WI38 (cell line): ENCODE data around the gene NUTM1.
A peak's percentile ranks its signal among the peaks of the same experiment; 100 is the strongest.

Experiments
- H3K4me3 ChIP-seq: 2 replicates; pipeline ENCODE4 v1.5.1; 2011; ENCODE audit warnings: low read depth, mild to moderate bottlenecking, control low read depth, low read length
- CTCF ChIP-seq: IDR thresholded peaks from 2 replicates; pipeline ENCODE4 v1.5.1; 2012; ENCODE audit warnings: low read depth, mild to moderate bottlenecking, control low read depth, low read length

Gene NUTM1

DNA sequence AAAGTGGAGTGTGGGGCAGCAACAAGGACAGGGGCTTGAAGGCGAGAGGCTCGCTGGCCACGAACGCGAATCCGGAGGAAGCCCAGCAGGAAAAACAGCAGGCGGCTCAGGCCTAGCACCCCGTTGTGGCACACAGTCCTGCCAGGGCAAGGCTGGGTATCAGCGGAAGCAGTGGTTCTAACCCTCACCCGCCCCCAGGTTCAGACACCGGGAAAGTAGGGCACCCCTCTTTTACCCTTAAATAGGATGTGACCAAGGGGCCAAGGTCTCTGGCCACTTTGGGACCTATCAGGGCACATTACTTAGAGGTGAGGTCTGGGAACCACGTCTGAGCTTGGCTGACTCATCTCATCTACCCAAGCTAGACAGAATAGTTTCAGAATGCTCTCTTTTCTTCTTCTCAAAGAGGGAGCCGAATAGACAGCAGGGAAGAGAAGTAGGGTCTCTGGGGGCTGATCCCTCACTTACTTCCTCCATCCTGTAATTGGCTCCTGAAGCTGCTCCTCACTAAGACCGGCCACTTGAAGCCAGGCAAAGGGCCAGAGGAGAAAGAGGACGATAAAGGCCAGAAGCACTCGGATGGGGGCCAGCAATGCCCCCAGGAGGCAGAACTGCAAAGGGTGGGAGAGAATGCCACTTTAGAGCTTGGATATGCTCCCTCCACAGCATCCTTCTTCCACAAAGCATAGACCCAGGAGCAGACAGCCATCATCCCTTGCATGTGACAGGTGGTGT, 22.1 kb downstream of the NUTM1 start:
- TF ChIP-seq CTCF = no peak
- peak overlapping the region; percentile 89 for H3K4me3 ChIP-seq

DNA sequence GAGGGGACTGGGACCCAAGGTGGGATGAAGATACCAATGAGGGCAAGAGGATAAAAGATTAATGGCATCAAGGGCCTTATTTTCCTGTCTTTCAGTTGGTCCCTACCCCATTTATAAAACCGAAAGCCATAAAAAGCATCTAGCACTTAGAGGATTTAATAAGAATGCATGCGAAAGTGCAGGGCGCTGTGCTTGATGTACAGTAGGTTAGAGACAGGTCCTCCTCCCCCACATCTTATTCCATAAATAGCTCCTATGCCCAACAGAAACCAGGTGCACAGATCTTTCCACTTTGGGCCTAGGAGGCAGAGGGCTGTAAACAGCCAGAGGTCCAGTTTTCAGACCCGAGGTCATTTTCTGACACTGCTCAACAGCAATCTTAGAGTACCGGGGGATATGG, 22.7 kb downstream of the NUTM1 start:
- H3K4me3 ChIP-seq = peak overlapping the region; percentile 89
- no peak for TF ChIP-seq CTCF

- no peak for TF ChIP-seq CTCF
- H3K4me3 ChIP-seq = peak overlapping the region; percentile 89
Measured at GRCh38 chr15:34366271-34367065, 23.4 kb downstream of the NUTM1 start.

DNA sequence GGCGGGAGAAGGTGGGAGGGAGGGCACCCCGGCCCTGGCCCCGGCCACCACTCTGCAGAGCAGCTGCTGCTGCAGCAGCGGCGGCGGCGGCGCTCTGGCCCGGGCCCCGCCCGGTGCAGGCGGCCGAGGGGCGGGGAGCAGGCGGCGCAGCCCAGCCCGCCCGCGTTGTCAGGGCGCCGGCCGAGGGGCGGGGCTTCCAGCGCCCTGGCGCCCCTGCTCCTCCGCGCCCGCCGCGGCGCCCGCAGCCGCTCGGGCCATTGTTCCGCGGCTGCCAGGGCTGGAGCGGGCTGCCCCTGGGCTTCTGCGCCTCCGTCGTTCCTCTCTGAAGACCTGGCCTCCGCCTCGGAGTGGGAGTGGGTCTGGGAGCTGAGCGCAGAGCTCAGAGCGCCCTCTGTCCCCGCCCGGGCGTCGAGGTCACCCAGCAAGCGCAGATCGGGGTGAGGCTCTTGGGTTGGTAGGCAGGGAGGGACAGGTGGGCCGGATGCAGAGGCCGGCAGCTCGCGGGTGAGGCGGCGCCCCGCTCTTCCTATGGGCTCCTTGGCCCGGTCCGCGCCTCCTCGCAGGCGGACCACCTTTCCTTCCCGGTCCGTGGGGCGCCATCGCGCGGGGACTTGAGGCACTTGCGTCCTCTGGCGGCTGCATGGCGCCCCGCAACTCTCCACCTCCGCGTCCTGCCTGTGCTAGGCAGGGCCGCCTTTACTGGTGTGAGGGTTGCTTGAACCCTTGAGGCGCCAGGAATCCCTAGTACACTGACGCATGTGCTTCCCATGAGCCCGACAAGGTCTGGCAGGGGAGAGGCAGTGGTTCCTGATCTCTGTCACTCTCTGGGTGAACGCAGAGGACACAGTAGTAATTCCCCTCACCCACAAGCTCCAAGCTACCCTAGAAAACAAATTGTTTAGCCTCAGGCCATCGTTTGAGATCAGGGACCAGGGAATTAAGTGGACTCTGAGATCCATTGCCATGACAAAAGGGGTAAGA, 24.3 kb downstream of the NUTM1 start, which contains the start of gene LPCAT4:
LPCAT4 (minus strand) TSS at position 96 of the 981 bp plus-strand sequence. CDS start 96 bp downstream, outside the sequence.
- peak within 1 kb of the TSS; percentile 89 for H3K4me3 ChIP-seq
- peak; percentile 93 for TF ChIP-seq CTCF

DNA sequence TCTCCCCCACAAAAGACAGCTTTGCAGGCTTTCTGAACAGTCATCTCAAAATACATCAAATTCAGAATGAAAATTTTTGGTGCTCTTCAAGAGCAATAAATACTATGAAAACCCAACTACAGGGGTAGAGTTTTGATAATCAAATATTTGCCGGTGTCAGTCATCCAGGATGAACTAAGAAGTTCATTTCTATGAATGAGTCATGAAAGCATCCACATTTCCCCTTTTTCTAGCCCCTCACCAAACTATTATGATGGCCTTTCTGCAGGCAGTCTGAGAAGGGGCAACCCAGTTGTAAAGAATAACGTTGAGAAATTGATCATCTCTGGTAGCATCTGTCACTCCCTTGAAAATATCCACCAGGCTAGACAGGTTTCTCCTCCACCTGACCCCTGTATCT, 27.0 kb downstream of the NUTM1 start:
- no peak for TF ChIP-seq CTCF
- no peak overlapping the region for H3K4me3 ChIP-seq

GRCh38 chr15:34370643-34371042, 27.5 kb downstream of the NUTM1 start:
- TF ChIP-seq CTCF = no peak
- H3K4me3 ChIP-seq = no peak overlapping the region
